NCI-H345 (cell line): ENCODE results near the gene TRIM38.
A peak's percentile ranks its signal among the peaks of the same experiment; 100 is the strongest.
"Not testable (repeated sequence)": the region's sequence is repeated elsewhere in the genome, so short reads cannot be mapped to it uniquely, and the experiment has no call there.

Source experiments
- DNase-seq: peaks from one replicate; lab custom pipeline; 2025; lab: John Stamatoyannopoulos, UW

The TRIM38 gene

GRCh38 chr6:26008470-26008869 is 45.9 kb downstream of the TRIM38 start:
- no peak for DNase-seq

DNA sequence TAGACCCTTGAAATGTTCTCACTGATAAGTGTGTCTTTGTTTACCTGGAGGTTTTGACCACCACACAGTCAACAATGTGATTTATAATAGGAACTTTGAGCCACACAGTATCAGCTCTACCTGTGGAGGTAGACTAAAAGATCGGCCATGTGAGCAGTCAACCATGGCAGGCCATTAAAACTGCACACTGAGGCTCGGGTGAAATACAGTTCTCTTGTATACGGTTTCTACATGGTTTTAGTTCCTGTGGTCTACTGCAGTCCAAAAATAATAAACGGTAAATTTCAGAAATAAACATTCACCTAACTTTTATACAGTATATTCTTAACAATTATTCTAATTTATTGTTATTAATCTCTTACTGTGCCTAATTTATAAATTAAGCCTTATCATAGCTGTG is 47.2 kb downstream of the TRIM38 start:
- DNase-seq = no peak

- no peak for DNase-seq
Measured at GRCh38 chr6:26012061-26012460, 49.5 kb downstream of the TRIM38 start.

DNA sequence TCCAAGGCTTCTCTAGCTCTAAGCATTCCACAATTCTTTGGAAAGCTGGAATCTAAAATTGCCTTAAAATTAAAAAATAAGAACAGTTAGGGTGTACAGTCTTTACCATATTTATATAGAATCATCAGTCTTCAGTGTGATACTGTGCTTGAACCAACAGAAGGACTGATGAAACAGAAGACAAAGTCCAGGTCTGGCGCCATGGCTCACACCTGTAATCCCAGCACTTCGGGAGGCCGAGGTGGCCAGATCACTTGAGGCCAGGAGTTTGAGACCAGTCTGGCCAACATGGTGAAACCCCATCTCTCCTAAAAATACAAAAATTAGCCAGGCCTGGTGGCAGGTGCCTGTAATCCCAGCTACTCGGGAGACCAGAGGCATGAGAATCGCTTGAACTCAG is 51.8 kb downstream of the TRIM38 start:
- DNase-seq = not testable (repeated sequence)

- DNase-seq = no peak
Measured at GRCh38 chr6:26016245-26016962, 53.8 kb downstream of the TRIM38 start.

DNA sequence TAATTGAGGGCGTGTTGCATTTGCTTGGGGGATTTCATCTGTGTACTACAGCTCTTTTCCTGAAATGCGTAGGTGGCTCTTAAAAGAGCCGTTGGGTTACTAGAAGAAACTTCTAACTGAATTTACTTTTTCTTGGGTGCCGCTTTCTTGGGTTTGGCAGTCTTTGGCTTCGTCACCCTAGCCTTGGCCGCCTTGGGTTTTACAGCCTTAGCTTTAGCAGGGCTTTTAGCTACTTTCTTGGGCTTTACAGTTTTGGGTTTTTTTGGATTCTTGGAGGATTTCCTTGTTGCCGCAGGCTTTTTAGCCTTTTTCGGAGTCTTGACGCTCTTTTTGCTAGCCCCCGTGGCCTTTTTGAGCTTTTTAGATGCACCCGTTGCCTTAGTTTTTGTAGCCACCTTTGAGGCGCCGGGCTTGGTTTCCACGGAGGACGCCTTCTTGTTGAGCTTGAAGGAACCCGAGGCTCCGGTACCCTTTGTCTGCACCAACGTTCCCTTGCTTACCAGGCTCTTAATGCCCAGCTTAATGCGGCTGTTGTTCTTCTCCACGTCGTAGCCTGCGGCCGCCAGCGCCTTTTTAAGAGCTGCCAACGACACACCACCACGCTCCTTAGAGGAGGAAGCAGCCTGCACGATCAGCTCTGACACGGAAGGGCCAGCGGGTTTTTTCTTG is 54.5 kb downstream of the TRIM38 start:
- no peak for DNase-seq

GRCh38 chr6:26017632-26017966 is 55.0 kb downstream of the TRIM38 start:
- no peak for DNase-seq

- DNase-seq = no peak
Measured at GRCh38 chr6:26019261-26019830, 56.7 kb downstream of the TRIM38 start.

GRCh38 chr6:26019967-26020328 is 57.3 kb downstream of the TRIM38 start:
- DNase-seq = no peak

GRCh38 chr6:26020329-26021000 is 57.9 kb downstream of the TRIM38 start:
- DNase-seq = peak; percentile 95

DNA sequence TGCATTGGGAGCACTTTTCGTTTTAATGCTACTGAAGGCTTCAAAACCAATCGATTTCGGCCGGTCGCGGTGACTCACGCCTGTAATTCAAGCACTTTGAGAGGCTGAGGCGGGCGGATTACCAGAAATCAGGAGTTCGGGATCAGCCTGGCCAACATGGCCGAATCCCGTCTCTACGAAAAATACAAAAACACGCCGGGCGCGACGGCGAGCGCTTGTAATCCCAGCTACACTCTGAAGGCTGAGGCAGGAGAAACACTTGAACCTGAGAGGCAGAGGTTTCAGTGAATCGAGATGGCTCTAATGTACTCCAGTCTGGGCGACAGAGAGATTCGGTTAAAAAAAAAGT is 58.4 kb downstream of the TRIM38 start:
- peak; percentile 87 for DNase-seq

- peak; percentile 98 for DNase-seq
Measured at GRCh38 chr6:26021350-26022131, 58.9 kb downstream of the TRIM38 start.

GRCh38 chr6:26022132-26022472 is 59.5 kb downstream of the TRIM38 start:
- DNase-seq = peak; percentile 82

GRCh38 chr6:26022737-26023136 is 60.1 kb downstream of the TRIM38 start:
- DNase-seq = no peak

DNA sequence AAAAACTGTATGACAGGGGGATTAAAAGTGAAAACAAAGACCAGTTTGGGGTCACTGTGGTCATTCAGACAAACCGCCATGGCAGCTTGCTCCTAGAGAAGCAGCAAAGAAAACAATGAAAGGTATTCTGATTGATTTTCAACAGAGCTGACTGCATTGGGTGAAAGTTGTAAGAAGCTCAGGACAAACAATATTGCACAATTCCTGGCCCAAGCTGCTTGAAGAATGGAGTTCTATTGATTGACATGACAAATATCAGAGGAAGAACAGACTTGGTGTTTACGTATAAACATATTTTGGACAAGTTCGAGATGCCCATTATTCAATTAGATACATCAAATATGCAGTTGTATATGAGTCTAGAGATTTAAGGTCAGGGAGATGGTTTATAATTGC is 62.0 kb downstream of the TRIM38 start:
- DNase-seq = no peak

DNA sequence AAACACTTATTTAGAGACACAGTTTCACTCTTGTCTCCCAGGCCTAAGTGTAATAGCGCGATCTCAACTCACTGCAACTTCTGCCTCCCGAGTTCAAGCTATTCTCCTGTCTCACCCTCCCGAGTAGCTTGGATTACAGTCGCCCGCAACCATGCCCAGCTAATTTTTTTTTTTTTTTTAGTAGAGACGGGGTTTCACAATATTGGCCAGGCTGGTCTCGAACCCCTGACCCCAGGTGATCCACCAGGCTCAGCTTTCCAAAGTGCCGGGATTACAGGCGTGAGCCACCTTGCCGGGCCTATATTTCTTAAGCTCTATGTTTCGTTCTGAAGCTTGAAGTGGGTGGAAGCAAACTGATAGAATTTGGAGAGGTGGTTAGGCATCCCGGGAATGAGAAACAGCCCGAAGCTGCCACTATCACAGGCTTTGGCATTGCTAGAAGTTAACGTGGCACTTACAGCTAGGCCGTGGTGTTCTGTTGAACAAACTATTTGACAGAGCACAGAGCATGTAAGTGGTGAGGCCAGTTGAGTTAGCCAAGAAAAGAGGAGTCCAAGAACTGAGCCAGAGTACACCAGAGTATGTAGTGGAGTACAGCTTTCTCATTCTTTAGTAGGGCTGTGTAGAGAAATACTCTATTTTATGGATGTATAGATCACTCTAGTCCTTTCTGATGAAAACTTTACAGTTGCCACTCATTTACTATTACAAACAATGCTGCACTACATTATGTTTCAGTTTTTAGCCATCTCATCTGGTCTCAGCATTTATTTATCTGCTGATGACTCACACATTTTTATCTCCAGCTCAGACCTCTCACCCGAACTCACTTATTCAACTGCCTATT is 62.7 kb downstream of the TRIM38 start:
- no peak for DNase-seq

- DNase-seq = peak; percentile 98
Measured at GRCh38 chr6:26025894-26026832, 63.6 kb downstream of the TRIM38 start.

- DNase-seq = peak; percentile 98
Measured at GRCh38 chr6:26026833-26027490, 64.4 kb downstream of the TRIM38 start.

DNA sequence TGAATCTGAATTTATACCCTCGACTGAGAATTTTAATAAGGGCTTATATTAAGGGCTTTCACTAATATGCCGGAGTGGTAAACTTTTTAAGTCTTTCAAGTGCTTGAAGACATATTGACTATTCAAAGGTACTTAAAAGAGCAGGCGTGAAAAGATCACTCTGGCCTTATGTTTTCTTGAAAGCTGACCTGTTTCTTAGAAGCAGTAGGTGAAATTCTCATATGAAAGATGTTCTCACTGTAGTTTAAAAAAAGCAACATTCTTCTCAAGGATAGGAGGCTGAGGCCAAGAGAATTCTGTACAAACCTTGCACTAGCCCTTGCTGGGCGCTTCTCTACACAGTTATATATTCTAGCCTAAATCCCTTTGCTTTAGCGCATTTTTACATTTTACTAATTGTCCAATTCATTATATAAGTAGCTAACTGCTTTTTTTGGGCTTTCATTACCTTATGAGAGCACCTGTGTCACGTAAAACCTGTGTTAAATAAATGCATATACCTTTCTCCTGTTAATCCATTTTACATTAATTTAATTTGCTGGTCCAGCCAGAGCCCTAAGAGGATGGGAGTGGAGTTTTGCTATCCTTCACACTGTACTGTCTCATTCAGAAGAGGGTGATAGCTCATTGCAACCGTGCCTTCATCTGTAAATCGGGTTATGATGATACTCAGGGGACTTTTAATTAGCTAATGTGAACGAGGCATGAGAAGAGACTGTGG is 65.0 kb downstream of the TRIM38 start:
- DNase-seq = no peak
